AG09309 (cell line): ENCODE data around the gene ABCC9.

Source experiments
- DNase-seq: peaks from one replicate; pipeline ENCODE4 v3.0.0-alpha.2; 2010; ENCODE audit warnings: low read depth
- H3K4me3 ChIP-seq: 2 replicates; pipeline ENCODE4 v1.5.1; 2011; ENCODE audit warnings: mild to moderate bottlenecking, low read depth, low read length, moderate library complexity; ENCODE audit not compliant: control insufficient read depth
- CTCF ChIP-seq: IDR thresholded peaks from 2 replicates; pipeline ENCODE4 v1.5.1; 2011; ENCODE audit warnings: mild to moderate bottlenecking, low read depth, low read length, inconsistent platforms; ENCODE audit not compliant: insufficient read depth, control insufficient read depth; ENCODE audit errors: missing control alignments

Gene ABCC9

GRCh38 chr12:21888276-21888863 is 52.9 kb downstream of the ABCC9 start:
- H3K4me3 ChIP-seq: no peak overlapping the region
- TF ChIP-seq CTCF: no peak
- DNase-seq: no peak

DNA sequence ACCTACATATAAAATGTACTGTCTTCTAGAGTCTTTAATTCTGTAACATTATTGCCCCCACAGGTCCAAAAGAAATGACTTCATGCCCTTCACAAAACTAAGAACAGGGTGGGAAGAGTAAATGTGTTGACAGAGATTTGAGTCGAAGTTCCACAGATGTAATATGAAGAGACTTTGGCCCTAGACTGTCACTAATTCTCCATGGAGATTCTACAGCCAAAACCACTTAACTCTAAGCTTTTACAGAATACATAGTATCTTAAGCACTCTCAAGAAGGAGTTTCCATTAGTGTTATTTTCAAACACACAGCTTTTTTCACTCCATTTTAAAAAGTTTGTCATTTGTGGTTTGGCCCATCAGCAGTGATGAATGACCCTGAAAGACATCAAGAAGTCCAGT is 56.3 kb downstream of the ABCC9 start:
- H3K4me3 ChIP-seq: no peak overlapping the region
- TF ChIP-seq CTCF: no peak
- no peak for DNase-seq

DNA sequence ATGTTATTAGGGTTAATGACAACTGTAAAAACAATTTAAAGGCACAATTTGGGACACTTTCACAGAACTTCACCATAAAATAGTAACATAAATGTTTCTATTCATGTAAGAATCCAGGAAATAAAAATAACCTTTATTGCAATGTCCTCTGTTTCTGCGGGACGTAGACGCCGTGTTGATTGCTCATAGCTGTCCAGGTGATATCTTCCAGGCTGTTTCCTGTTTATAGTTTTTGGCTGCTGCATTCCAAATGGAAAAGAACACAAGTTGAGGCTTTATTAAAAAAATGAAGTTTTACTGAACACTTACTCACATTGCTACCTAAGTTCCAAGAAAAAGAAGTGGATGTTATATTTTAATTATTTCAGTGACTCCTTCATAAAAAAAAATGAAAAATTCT is 58.6 kb downstream of the ABCC9 start:
- H3K4me3 ChIP-seq: no peak overlapping the region
- TF ChIP-seq CTCF: no peak
- DNase-seq: no peak

- TF ChIP-seq CTCF: no peak
- H3K4me3 ChIP-seq: no peak overlapping the region
- DNase-seq: no peak
These were observed 59.3 kb downstream of the ABCC9 start for GRCh38 chr12:21881965-21882364.

- no peak for DNase-seq
- TF ChIP-seq CTCF: no peak
These were observed 61.9 kb downstream of the ABCC9 start for GRCh38 chr12:21879312-21879711.

GRCh38 chr12:21877293-21877982 is 63.8 kb downstream of the ABCC9 start:
- H3K4me3 ChIP-seq: no peak overlapping the region
- TF ChIP-seq CTCF: no peak
- DNase-seq: no peak

More at GRCh38 chr12:21879312-21879711, 61.9 kb downstream of the ABCC9 start:
- no peak overlapping the region for H3K4me3 ChIP-seq

- no peak for DNase-seq
- TF ChIP-seq CTCF: no peak
- no peak overlapping the region for H3K4me3 ChIP-seq
These were observed 75.4 kb downstream of the ABCC9 start for GRCh38 chr12:21865846-21866245.
